MM.1S (cell line): ENCODE data around the gene FIG4.

ENCODE experiments used
- CTCF ChIP-seq: fragments of 300-600 bp; sonication (generic); IDR thresholded peaks from 2 replicates; pipeline ENCODE4 v1.5.1; 2016; ENCODE audit warnings: antibody characterized with exemption, low read length, mixed read lengths
- EZH2 ChIP-seq: fragments of 300-600 bp; sonication (generic); optimal IDR thresholded peaks from 2 replicates; pipeline ENCODE3; 2017; ENCODE audit warnings: low read depth, mild to moderate bottlenecking, antibody characterized with exemption, low read length, mixed read lengths
- EZH2phosphoT487 ChIP-seq: fragments of 300-600 bp; sonication (generic); IDR thresholded peaks from 2 replicates; pipeline ENCODE4 v1.6.1; 2018; ENCODE audit warnings: antibody characterized with exemption, low read length

- TF ChIP-seq EZH2phosphoT487 = no peak
- no peak for TF ChIP-seq CTCF
- no peak for TF ChIP-seq EZH2
Observed at GRCh38 chr6:109820706-109821350, 129.7 kb downstream of the FIG4 start.
